Smooth muscle cell (in vitro differentiated cells): ENCODE data around the gene NTM. TPM values are rescaled to one million over a fixed set of nuclear protein-coding genes. Genes with fewer than 3 reads are reported as not detected.
"Not testable (repeated sequence)": the region's sequence is repeated elsewhere in the genome, so short reads cannot be mapped to it uniquely, and the experiment has no call there.

Experiments used
- DNase-seq: peaks from one replicate; lab custom pipeline; 2025; ENCODE audit not compliant: unreplicated experiment; lab: John Stamatoyannopoulos, UW
- H2AFZ ChIP-seq: fragments of 200-600 bp; sonication (generic); 2 replicates; pipeline ENCODE4 v1.6.0; 2016; ENCODE audit warnings: antibody characterized with exemption, low read depth, mild to moderate bottlenecking
- H3F3A ChIP-seq: fragments of 200-600 bp; sonication (generic); 2 replicates; pipeline ENCODE4 v1.6.0; 2017; ENCODE audit warnings: antibody characterized with exemption, low read depth
- H3K27ac ChIP-seq: fragments of 200-600 bp; sonication (generic); 2 replicates; pipeline ENCODE4 v1.5.1; 2016; ENCODE audit warnings: low read depth, mild to moderate bottlenecking
- H3K27me3 ChIP-seq: fragments of 200-600 bp; sonication (generic); 2 replicates; pipeline ENCODE4 v1.6.1; 2016; ENCODE audit warnings: low read depth, mild to moderate bottlenecking
- H3K36me3 ChIP-seq: fragments of 200-600 bp; sonication (generic); 2 replicates; pipeline ENCODE4 v1.5.1; 2016; ENCODE audit warnings: low read depth
- H3K4me1 ChIP-seq: fragments of 200-600 bp; sonication (generic); 2 replicates; pipeline ENCODE4 v1.5.1; 2016; ENCODE audit warnings: low read depth
- H3K4me2 ChIP-seq: fragments of 200-600 bp; sonication (generic); 2 replicates; pipeline ENCODE4 v1.6.0; 2016; ENCODE audit warnings: mild to moderate bottlenecking
- H3K4me3 ChIP-seq: fragments of 200-600 bp; sonication (generic); 2 replicates; pipeline ENCODE4 v1.5.1; 2016; ENCODE audit warnings: mild to moderate bottlenecking
- H3K79me2 ChIP-seq: fragments of 200-600 bp; sonication (generic); 2 replicates; pipeline ENCODE4 v1.6.0; 2016; ENCODE audit warnings: low read depth, mild to moderate bottlenecking
- H3K9ac ChIP-seq: fragments of 200-600 bp; sonication (generic); 2 replicates; pipeline ENCODE4 v1.6.0; 2016; ENCODE audit warnings: low read depth
- H3K9me3 ChIP-seq: fragments of 200-600 bp; sonication (generic); replicated peaks from 2 replicates; pipeline ENCODE4 v1.5.1; 2016; ENCODE audit warnings: low read depth
- H4K20me1 ChIP-seq: fragments of 200-600 bp; sonication (generic); 2 replicates; pipeline ENCODE4 v1.6.0; 2016; ENCODE audit warnings: low read depth
- CTCF ChIP-seq: fragments of 200-600 bp; sonication (generic); IDR thresholded peaks from 2 replicates; pipeline ENCODE4 v1.5.1; 2017; ENCODE audit warnings: borderline replicate concordance, mild to moderate bottlenecking, antibody characterized with exemption; ENCODE audit not compliant: insufficient read depth, poor library complexity, severe bottlenecking
- WGBS: methylation state at CpG from one replicate; pipeline ENCODE4 v1.1.7; 2016; ENCODE audit warnings: low lambda C conversion rate; 5-methylcytosine and 5-hydroxymethylcytosine counted together
- polyA plus RNA-seq: library from polyadenylated mRNA; unstranded; fragments of >200 nt; fragmentation: Nextera tagmentation; extraction: Ambion mirVana; gene quantifications from 2 replicates; pipeline ENCODE4 v1.2.1, GENCODE V29; 2016
- total RNA-seq: library from RNA; depleted of rRNA; stranded (reverse); fragments of >200 nt; gene quantifications from 2 replicates; pipeline ENCODE4 v1.2.3, GENCODE V29; 2014

Gene NTM
- total and polyA plus RNA-seq, 2 experiments from 2014 or later, result 68.9 to 123 TPM

- WGBS, result 95% methylated on average over 1 of the region's 1 CpG
Measured at GRCh38 chr11:132062031-132062430, 691.6 kb downstream of the NTM start.

GRCh38 chr11:132062541-132062940 is 692.1 kb downstream of the NTM start:
- no peak for DNase-seq
- Histone ChIP-seq H3K9ac (peak overlapping the region; percentile 86), H4K20me1 (no peaks in the 10 kb centered on the region), H3F3A (peaks cover 24% of the 10 kb centered on the region), H3K27ac (peak overlapping the region; percentile 95), H3K79me2 (no peaks in the 10 kb centered on the region), H3K9me3 (no peaks in the 10 kb centered on the region), H3K4me2 (peak overlapping the region; percentile 24), H3K4me1 (peaks cover 24% of the 10 kb centered on the region), H3K27me3 (no peaks in the 10 kb centered on the region), H3K36me3 (no peaks in the 10 kb centered on the region), H3K4me3 (no peak overlapping the region), H2AFZ (no peak overlapping the region)
- TF ChIP-seq CTCF, result no peak
- WGBS, result 80% methylated on average over 2 of the region's 2 CpGs

More at GRCh38 chr11:132062031-132062430, 691.6 kb downstream of the NTM start:
- Histone ChIP-seq H3K4me1 (peaks cover 29% of the 10 kb centered on the region), H3K9me3 (no peaks in the 10 kb centered on the region), H2AFZ (no peak overlapping the region), H3K27me3 (no peaks in the 10 kb centered on the region), H3F3A (peaks cover 28% of the 10 kb centered on the region), H3K27ac (peak overlapping the region; percentile 95), H3K9ac (no peak overlapping the region), H3K36me3 (no peaks in the 10 kb centered on the region), H3K4me3 (no peak overlapping the region), H3K4me2 (peak overlapping the region; percentile 24), H3K79me2 (no peaks in the 10 kb centered on the region), H4K20me1 (no peaks in the 10 kb centered on the region)
- TF ChIP-seq CTCF, result no peak
- DNase-seq, result no peak

GRCh38 chr11:132064987-132065620 is 694.7 kb downstream of the NTM start:
- Histone ChIP-seq H4K20me1 (no peaks in the 10 kb centered on the region), H3K4me1 (peaks cover 20% of the 10 kb centered on the region), H3K79me2 (no peaks in the 10 kb centered on the region), H2AFZ (no peak overlapping the region), H3K27ac (peak overlapping the region; percentile 95), H3K36me3 (no peaks in the 10 kb centered on the region), H3K9me3 (no peaks in the 10 kb centered on the region), H3K4me2 (peak overlapping the region; percentile 54), H3K9ac (peak overlapping the region; percentile 86), H3F3A (peaks cover 15% of the 10 kb centered on the region), H3K27me3 (no peaks in the 10 kb centered on the region), H3K4me3 (no peak overlapping the region)
- no peak for TF ChIP-seq CTCF
- 36% methylated on average over 4 of the region's 4 CpGs for WGBS
- no peak for DNase-seq

GRCh38 chr11:132068556-132068955 is 698.1 kb downstream of the NTM start:
- Histone ChIP-seq H3K27me3 (no peaks in the 10 kb centered on the region), H3K27ac (peak overlapping the region; percentile 95), H3K4me2 (no peak overlapping the region), H3K9ac (no peak overlapping the region), H3K79me2 (no peaks in the 10 kb centered on the region), H2AFZ (no peak overlapping the region), H4K20me1 (no peaks in the 10 kb centered on the region), H3K4me3 (no peak overlapping the region), H3K36me3 (no peaks in the 10 kb centered on the region), H3F3A (peaks cover 19% of the 10 kb centered on the region), H3K9me3 (no peaks in the 10 kb centered on the region), H3K4me1 (peaks cover 19% of the 10 kb centered on the region)
- TF ChIP-seq CTCF, result no peak
- DNase-seq, result no peak

- not testable (repeated sequence) for H3K27me3 ChIP-seq, H3K36me3 ChIP-seq, H3K4me2 ChIP-seq, H3K79me2 ChIP-seq, H3K4me3 ChIP-seq, H4K20me1 ChIP-seq, H3K27ac ChIP-seq, H2AFZ ChIP-seq, H3K9ac ChIP-seq, H3K9me3 ChIP-seq, DNase-seq
- peaks cover 14% of the 10 kb centered on the region for H3K4me1 ChIP-seq
- 96% methylated on average over 15 of the region's 15 CpGs for WGBS
- peaks cover 19% of the 10 kb centered on the region for H3F3A ChIP-seq
Measured at GRCh38 chr11:132069593-132069992, 699.2 kb downstream of the NTM start.
